NCI-H345 treated with DMSO at 0.1 percent for 48 hours (cell line): ENCODE measurements around the gene P2RY14.

ENCODE experiments used
- DNase-seq: peaks from one replicate; lab custom pipeline; 2025; ENCODE audit not compliant: unreplicated experiment; lab: John Stamatoyannopoulos, UW

P2RY14 gene

DNA sequence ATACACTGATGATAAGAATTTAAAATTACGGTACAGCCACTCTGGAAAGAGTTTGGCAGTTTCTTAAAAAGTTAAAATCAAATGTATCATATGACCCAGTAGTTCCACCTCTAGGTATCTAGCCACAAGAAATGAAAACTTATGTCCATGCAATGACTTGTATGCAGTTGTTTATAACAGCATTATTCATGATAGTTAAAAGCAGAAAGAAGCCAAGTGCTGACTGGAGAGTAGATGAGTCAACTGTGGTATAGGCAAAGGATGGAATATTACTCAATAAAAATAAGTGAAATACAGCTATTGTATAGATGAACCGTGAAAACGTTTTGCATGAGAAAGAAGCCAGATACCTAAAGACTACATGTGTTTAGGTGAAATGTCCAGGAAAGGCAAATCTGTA lies 23.4 kb upstream of the P2RY14 start:
- no peak for DNase-seq

DNA sequence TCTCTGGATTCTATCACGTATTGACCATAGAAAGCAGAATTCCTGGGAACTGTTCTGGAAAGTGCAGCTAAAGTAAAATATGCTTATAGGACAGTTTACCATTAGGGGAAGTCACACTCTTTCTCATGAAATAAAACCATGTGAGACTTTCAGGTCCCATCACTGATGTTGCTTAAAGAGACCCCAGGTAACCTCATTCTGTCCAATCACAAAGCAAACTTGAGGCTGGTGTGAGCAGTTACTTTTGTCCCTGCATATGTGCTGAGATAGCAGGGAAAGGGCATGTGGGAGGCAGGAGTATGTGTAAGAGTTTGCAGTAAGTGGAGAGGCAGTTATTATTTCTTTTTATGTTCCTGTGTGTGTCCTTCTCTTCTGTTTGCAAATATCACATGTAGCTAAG lies 22.2 kb upstream of the P2RY14 start:
- no peak for DNase-seq

DNA sequence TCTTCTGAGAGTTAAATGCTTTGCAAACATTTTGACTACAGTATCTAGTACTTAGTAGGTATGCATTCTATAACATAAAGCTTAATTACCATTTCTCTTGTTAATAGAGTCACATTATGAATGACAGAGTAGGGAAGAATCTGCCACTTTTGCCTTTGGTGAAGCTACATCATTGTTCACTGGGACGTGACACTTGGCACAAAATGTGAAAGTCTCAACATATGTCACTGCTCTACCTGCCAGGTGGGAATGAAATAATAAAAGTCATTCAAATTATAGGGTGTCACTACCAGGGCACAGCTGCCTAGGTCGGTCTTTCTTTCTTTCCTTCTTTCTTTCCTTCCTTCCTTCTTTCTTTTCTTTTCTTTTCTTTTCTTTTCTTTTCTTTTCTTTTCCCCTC lies 20.7 kb upstream of the P2RY14 start:
- no peak for DNase-seq

DNA sequence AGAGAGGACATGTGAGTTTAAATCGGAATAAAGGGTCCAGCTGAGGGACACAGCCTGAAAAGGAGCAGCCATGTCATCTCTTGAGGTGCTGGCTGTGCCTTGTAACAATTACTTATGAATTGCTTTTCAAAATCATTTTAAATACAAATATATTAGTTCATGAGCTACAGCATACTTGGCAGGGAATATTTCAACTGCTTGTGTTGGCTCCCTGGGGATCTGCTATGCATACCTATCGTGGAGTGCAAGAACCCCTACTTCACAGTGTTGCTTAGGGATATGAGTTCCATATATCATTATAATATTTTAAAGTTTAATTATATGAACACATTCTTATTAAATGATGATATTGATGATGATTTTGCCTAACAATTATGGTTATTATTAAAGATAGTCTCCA lies 19.1 kb upstream of the P2RY14 start:
- no peak for DNase-seq

DNA sequence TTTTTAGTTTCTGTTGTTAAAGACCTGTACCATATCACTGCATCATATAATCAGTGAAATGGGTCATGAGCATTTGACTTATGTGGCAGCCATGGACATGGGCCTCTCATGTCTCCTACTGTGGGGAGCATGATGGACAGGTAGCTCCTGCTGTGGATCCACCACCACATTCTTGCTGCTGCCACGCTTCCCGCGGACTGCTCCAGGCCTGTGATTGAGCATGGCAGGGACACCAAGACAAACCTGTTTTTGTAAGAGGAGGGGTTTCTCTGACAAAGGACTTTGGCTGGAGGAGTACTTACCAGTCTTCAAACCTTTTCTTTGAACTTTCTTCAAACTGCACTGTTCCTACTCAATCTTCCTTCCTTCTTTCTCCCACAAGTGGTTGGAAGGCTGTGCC lies 17.9 kb upstream of the P2RY14 start:
- DNase-seq, result no peak

DNA sequence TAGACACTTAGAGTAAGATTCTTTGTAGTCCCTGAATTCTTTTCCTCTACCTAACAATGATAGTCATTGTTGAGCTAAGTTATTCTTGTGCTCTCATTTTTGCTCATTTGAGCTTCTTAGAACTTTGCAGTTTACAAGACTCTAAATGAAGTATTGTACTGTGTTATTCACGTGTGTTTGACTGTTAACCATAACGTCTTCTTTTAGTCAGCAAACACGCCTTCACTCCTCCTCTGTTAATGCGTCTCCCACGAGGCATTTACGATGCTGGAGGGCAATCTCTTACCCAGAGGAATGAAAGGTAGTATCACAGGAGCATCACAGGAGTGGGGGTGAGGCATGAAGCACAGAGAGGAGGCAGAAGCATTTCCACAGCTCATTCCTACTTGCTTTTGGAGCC lies 14.8 kb upstream of the P2RY14 start:
- DNase-seq, result no peak

DNA sequence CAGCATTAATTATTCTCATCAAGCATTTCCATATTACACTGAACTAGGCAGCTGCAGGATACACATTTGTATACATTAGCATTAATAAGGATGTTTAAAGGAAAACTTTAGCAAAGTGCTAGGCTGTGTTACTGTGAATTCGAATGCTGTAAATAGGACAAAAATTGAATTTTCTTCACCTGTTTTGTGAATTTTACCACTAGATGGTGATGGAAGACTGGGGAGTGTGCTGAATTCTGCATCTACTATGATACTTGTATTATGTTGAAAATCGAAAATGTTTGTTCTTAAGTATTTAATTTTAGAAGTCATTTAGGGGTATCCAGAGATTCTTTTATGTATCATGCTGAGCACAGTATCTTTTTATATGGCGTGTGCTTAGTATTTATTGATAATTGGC lies 12.3 kb upstream of the P2RY14 start:
- no peak for DNase-seq

DNA sequence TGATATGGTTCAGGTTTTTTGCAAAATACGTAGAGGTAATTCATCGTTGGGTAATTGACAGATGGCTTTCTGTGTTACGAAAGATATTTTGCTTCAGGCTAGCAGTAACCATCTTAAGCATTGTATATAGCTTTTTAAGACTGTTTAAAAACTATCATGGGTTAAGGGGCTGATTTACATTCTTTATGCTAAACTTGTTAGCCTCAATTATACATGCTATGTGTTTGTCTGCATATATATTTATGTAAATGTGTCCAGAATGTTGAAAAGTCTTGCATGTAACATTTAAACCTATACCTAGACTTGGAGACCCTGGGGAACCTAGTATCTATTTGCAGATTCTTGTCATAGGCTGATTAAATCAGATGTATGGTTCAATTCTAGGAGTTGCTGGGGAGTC lies 11.1 kb upstream of the P2RY14 start:
- no peak for DNase-seq

DNA sequence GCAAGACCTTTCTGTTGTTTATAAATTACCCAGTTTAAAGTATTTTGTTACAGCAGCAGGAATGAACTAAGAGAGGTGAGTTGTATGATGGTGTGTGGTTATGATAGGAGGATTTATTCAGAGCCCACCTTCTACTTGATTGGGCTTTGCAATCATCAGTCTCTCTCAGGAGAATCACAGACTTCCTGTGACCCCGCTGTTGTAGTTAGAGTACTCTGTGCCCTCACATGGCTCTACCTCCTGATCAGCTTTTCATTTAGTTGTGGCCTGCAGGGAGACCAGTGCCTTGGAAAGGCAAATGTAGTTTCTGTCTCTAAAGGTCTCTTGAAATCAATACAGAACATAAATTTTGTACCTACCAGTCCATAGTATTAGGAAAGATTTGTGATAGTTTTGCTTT lies 7.6 kb upstream of the P2RY14 start:
- no peak for DNase-seq

DNA sequence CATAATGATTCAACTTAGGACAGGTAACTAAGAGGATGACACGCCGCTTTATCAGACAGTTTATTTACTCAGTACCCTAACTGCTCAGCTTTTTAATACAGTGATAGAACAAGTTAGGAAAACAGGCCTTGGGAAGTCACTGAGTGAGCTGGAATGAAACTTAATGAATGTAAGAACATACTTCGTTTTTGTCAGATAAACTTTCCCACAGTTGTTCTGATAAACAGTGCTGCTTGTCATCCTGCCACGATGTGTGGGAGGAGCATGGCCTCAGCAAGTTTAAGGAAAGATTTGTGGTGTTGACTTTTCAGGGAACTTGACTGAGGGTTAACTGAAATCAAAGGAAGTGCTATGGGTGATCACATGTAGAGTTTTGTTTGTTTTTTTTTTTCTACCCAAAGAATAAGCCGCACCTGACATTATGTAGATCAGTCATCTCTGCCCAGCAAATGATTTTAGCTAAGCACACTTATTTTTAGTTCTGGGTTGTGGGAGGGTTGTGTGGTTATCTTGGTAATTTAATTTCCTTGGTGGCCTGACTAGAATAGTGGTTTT lies 5.6 kb upstream of the P2RY14 start:
- DNase-seq, result no peak

DNA sequence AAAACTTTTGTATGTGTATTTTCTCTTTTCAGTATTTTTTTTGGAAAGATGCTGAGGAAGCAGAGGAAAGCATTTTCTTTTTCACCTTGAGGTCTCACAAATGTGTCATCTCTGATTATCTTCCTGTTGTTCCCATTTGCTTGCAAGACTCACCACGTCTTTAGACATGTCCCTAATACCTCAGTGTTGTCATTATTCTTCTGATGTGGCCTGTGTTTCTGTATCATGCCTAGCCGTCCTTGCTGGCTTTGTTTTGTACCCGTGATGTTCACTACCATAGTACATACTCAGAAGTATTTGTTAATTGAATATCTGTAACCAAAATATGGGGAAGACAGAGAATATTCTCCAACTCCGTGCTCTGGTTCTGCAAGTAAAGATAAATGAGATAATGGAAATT lies 5.0 kb upstream of the P2RY14 start:
- DNase-seq, result no peak

DNA sequence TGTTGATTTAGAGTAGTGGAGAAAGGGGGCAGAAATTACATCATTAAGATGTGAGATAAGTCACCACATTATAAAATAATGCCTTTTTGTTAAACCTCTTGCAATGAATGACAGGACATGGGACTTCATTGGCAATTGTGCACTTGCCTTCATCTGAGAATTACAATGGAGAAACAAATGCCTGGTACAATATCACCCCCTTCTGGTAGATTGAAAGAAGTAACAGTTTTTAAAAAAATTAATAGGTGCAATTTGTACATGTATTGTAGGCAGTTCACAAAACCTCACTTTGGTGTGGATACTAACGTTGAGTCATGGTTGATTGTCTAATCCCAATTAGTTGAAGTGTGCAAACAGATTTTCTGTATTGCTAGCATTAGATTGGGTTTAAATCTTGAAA lies 4.6 kb upstream of the P2RY14 start:
- DNase-seq, result peak; percentile 10

DNA sequence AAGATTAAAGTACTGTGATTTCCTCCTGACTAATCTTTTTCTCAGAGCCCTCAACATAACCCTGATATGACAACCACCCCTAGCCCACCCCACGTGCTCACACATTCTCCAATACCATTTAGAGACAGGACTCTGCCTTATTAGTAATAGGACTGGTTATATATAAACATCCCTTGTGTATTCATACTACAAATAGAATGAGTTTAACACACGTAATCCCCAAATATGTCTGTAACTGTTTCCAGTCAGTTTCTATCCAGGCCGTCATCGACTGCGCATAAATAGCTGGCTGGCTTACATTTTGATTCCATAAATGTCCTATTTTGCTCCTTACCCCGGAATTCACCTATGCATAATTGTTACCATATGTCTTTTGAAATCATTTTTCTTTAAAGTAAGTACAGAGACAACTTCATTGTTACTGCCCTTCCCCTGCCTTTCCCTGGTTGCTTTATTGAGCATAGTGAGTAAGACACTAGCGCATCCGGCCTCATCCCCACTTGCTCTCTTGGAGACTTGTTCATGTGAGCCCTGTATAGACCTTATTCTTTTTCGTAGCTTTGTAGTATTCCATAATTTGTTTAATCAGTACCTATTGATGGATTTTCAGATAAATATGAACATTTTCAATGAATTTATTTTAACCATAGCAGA lies 3.5 kb upstream of the P2RY14 start:
- DNase-seq, result no peak

DNA sequence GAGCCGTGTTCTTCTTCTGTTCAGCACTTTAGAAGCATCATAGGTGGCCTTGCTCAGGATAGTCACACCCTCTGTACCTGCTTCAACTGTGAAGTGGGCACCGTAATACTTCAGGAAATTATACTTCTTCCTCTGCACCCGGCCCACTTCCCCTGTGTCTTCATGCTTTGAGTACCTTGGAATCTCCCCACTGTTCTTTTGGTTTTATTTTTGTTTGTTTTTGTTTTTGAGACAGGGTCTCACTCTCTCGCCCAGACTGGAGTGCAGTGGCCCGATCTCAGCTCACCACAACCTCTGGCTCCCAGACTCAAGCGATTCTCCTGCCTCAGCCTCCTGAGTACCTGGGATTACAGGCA lies 1.7 kb downstream of the P2RY14 start:
- DNase-seq, result no peak

DNA sequence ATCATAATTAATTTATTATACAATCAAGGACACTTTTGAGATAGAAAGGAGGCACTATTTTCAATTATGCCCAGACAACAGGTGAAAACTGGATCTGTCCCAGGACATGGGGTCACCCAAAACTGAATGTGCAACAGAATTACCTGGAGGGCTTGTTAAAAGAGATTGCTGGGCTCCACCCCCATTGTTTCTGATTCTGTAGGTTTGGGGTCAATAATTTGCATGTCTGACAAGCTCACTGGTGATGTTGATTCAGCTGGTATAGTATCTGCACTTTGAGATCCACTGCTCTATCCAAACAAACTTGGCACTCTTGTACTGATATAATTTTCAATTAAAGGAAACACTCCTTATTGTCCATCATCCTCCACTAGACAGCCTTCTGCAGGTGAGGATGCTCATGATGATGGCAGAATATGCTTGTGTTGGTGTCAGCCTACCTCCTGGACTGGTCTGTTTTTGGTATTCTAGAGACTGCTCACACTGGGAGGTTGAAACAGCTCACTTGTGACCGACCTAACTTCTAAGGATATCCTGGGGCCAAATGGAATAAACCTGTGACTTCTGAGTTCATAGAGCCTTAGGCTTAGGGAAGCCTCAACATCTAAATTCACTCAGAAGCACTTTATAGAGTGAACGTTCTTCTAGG lies 2.2 kb downstream of the P2RY14 start:
- DNase-seq, result no peak

DNA sequence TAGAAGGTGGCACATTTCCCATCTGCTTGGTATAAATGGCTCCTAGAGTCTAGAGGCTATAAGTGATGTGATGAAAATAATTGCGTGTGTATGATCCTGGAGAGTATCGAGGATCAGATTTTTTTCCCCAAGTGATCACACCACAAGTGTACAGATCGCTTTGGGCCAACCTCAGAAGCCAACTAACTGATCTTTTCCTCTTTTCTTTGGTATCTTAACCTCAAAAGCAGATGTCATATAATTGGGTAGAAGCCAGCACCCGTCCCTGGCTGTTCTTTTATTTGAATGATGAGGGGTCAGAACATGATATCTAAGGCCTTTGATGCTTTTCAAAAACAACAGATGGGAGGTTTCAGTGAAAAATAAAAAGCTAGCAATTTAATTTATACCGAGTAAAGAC lies 3.3 kb downstream of the P2RY14 start:
- DNase-seq, result no peak

DNA sequence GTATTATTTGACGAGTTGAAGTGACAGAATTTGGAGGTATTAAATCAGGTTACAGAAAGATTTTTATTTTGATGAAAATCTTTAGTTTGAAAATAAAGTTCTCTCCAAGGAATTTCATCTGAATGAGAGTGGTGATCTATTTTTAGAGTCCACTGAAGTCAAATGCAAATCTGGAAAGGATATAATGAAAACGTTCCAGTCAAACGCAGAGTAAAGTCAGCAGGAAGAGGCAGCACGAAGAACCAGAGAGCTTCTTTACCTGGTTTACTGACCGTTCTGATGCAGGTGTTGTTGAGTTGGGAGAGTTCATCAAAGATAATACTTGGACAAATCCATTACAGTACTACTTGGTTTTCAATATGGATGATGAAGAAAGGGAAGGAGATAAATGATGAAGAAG lies 8.7 kb downstream of the P2RY14 start:
- no peak for DNase-seq

DNA sequence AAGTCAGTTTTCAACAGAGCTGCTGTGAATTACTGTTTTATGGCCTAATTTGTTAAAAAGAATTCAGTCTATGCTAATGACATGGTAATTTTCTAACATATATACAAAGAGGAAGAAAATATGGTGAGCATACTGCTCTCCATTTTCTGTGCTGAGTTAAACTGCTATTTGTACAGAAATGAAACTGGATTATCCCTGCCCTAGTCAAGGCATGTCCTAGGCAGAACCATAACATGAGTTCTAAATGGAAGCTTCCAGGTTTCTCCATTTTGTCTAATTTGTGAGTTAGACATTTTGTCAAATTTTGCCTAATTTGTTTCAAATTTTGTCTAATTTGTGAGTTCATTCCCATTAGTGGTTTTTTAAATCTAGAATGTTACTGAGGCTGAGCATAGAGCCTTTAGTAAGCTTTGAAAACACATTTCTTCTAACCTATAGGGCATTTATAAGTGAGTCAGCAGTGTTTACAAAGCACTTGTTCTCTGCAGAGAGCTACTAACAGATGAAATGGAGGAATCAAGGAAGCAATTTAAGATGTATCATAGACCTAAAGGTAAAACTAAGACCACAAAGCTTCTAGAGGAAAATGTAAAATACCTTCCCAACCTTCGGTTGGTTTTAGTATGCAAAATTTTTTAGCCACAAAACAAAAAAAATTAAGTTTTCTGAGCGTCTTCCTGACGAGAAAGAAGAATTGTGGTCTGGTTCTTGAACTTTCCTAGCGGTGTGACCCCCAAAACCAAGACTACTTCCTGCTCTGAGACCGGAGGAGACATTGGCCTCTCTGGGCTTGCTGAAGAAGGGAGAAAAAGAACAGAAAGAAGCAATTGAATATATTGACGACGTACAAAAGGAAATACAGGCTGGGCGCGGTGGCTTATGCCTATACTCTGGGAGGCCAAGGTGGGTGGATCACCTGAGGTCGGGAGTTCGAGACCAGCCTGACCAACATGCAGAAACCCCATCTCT lies 9.8 kb downstream of the P2RY14 start:
- no peak for DNase-seq

DNA sequence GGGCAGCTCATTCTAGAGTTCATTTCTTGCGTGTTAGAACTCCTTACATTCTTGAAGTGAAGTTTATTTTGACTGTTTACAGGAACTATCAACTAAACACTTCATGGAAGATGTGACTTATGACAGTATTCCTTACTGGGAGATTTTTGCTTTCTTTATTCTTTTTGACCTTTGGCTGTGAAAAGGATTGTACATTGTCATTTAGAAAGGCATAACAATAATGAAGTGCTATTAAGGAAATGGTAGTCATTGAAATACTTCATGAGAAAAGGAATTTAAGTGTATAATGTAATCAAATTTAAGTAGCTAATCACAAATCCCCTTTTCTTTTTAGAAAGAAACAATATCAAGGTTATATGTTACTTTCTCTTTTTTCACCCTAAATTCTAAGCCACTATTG lies 11.3 kb downstream of the P2RY14 start:
- no peak for DNase-seq

DNA sequence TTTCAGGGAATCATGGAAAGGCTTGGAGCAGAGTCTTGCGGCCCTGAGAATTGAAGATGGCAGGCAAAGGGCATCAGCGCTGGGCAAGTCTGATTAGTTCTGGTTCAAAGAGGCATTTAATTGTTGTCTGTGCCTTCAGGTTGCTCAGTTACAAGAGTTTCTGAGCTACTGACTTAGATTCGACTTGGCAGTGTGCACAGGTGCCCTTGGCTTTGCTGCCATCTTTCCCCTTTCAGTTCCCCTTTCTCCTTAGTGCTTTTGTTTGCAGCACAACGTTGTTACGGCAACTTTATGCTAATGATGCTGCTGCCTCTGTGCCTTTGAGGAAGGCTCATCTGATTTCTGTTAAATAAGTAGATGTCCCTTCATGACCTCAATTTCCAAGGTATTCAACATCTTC lies 12.5 kb downstream of the P2RY14 start:
- DNase-seq, result no peak

DNA sequence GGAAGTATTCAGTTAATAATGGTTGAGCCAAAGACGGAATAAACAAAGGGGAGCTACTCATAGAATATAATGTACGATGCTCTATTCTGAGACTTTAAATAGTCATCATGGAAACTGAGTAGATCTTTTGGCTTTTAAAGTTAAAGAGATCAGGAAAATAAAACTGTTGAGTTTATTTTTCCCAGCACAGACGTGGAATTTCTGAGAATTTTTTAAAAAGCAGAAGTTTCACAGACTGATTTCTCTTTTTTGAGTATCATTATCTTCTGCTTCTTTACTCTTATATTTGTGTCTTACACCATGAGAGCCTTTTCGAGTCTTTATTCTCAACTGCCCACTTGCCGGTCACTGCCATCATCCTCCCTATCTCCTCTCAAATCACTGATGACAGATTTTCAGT lies 13.2 kb downstream of the P2RY14 start:
- DNase-seq, result no peak

DNA sequence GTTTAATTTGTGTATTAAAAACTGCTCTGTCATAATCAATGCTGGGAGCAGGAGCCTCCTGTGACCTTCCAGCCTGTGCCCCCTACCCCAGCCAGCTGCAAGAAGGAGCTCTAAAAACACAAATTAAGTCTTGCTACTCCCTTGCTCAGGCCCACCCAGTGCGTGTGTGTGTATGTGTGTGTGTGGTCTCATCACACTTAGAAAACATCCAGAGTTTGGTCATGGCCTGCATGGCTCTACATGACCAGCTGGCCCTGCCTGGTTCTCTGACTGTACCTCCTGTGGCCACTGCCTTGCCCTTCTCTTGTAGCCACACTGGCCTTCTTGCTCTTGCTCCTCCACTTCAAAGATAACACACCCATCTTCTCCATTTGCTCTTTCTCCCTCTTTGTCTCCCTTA lies 13.7 kb downstream of the P2RY14 start:
- no peak for DNase-seq
